B cell (primary cell): ENCODE data around the gene DOLPP1.

Source experiments
- EZH2 ChIP-seq: IDR thresholded peaks from 2 replicates; pipeline ENCODE4 v1.6.1; 2012; ENCODE audit warnings: borderline replicate concordance, low read depth, mild to moderate bottlenecking, moderate library complexity, low read length; ENCODE audit not compliant: insufficient read depth, poor library complexity, severe bottlenecking
- TF ChIP-seq, protein P1 (sequence below): fragments of 200-600 bp; IDR thresholded peaks from one replicate; pipeline ENCODE4 v1.8.0; 2022; ENCODE audit warnings: antibody characterized with exemption, mild to moderate bottlenecking

DNA sequence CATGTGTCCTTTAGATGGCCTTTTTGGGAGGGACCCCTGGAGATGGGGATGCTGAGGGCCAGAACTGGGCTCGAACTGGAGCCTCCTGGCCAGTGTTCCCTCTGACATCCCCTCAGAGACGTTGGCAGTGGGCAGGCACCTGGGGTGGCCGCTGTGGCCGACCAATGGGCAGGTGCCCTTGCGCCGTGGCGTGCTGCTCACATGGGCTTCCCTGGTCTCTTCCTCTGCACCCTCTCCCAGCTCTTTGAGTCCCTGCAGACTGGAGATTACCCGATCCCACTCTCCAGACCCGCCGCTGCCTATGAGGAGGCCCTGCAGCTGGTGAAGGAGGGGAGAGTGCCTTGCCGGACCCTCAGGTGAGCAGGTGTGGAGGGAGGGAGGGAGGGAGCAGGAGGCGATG is 19.9 kb upstream of the DOLPP1 start:
- TF ChIP-seq, protein P1, sequence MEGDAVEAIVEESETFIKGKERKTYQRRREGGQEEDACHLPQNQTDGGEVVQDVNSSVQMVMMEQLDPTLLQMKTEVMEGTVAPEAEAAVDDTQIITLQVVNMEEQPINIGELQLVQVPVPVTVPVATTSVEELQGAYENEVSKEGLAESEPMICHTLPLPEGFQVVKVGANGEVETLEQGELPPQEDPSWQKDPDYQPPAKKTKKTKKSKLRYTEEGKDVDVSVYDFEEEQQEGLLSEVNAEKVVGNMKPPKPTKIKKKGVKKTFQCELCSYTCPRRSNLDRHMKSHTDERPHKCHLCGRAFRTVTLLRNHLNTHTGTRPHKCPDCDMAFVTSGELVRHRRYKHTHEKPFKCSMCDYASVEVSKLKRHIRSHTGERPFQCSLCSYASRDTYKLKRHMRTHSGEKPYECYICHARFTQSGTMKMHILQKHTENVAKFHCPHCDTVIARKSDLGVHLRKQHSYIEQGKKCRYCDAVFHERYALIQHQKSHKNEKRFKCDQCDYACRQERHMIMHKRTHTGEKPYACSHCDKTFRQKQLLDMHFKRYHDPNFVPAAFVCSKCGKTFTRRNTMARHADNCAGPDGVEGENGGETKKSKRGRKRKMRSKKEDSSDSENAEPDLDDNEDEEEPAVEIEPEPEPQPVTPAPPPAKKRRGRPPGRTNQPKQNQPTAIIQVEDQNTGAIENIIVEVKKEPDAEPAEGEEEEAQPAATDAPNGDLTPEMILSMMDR, result no peak
- TF ChIP-seq EZH2, result no peak
